ENCODE data around the gene CDC20B.
"Not testable (repeated sequence)": the region's sequence is repeated elsewhere in the genome, so short reads cannot be mapped to it uniquely, and the experiment has no call there.

The CDC20B gene

GRCh38 chr5:55091011-55091410 is 82.0 kb downstream of the CDC20B start:
- H3K4me3 ChIP-seq (ENCODE audit: low read depth, low read length); H3K36me3 ChIP-seq (ENCODE audit: control insufficient read depth, insufficient read depth, low read length); H3K27me3 ChIP-seq (ENCODE audit: control insufficient read depth, insufficient read depth, low read length); H3K4me1 ChIP-seq (ENCODE audit: control insufficient read depth, insufficient read depth, low read length); H3K9ac ChIP-seq (ENCODE audit: low read depth, low read length); H3K9me3 ChIP-seq (ENCODE audit: control insufficient read depth, insufficient read depth, low read length): not testable (repeated sequence)

GRCh38 chr5:55089301-55089700 is 83.7 kb downstream of the CDC20B start:
- not testable (repeated sequence) for H3K4me3 ChIP-seq (ENCODE audit: low read depth, low read length); H3K27me3 ChIP-seq (ENCODE audit: control insufficient read depth, insufficient read depth, low read length); H3K36me3 ChIP-seq (ENCODE audit: control insufficient read depth, insufficient read depth, low read length); H3K9ac ChIP-seq (ENCODE audit: low read depth, low read length); H3K4me1 ChIP-seq (ENCODE audit: control insufficient read depth, insufficient read depth, low read length); H3K9me3 ChIP-seq (ENCODE audit: control insufficient read depth, insufficient read depth, low read length)

GRCh38 chr5:55081541-55081940 is 91.4 kb downstream of the CDC20B start:
- no peaks in the 10 kb centered on the region for H3K4me1 ChIP-seq (ENCODE audit: control insufficient read depth, insufficient read depth, low read length)
- H3K4me3 ChIP-seq (ENCODE audit: low read depth, low read length) = no peak overlapping the region
- no peaks in the 10 kb centered on the region for H3K27me3 ChIP-seq (ENCODE audit: control insufficient read depth, insufficient read depth, low read length)
- no peaks in the 10 kb centered on the region for H3K36me3 ChIP-seq (ENCODE audit: control insufficient read depth, insufficient read depth, low read length)
- H3K9ac ChIP-seq (ENCODE audit: low read depth, low read length) = no peak overlapping the region
- peaks cover 3% of the 10 kb centered on the region for H3K9me3 ChIP-seq (ENCODE audit: control insufficient read depth, insufficient read depth, low read length)

- Histone ChIP-seq H3K9ac (ENCODE audit: low read depth, low read length) (no peak overlapping the region), H3K9me3 (ENCODE audit: control insufficient read depth, insufficient read depth, low read length) (no peaks in the 10 kb centered on the region), H3K4me1 (ENCODE audit: control insufficient read depth, insufficient read depth, low read length) (no peaks in the 10 kb centered on the region), H3K27me3 (ENCODE audit: control insufficient read depth, insufficient read depth, low read length) (no peaks in the 10 kb centered on the region), H3K4me3 (ENCODE audit: low read depth, low read length) (no peak overlapping the region), H3K36me3 (ENCODE audit: control insufficient read depth, insufficient read depth, low read length) (no peaks in the 10 kb centered on the region)
Observed at GRCh38 chr5:55073211-55073610, 99.8 kb downstream of the CDC20B start.

- Histone ChIP-seq H3K27me3 (ENCODE audit: control insufficient read depth, insufficient read depth, low read length) (no peaks in the 10 kb centered on the region), H3K4me3 (ENCODE audit: low read depth, low read length) (no peak overlapping the region), H3K9ac (ENCODE audit: low read depth, low read length) (no peak overlapping the region), H3K4me1 (ENCODE audit: control insufficient read depth, insufficient read depth, low read length) (no peaks in the 10 kb centered on the region), H3K9me3 (ENCODE audit: control insufficient read depth, insufficient read depth, low read length) (no peaks in the 10 kb centered on the region), H3K36me3 (ENCODE audit: control insufficient read depth, insufficient read depth, low read length) (no peaks in the 10 kb centered on the region)
Observed at GRCh38 chr5:55072666-55073065, 100.3 kb downstream of the CDC20B start.

- Histone ChIP-seq H3K9ac (ENCODE audit: low read depth, low read length) (no peak overlapping the region), H3K4me1 (ENCODE audit: control insufficient read depth, insufficient read depth, low read length) (no peaks in the 10 kb centered on the region), H3K36me3 (ENCODE audit: control insufficient read depth, insufficient read depth, low read length) (no peaks in the 10 kb centered on the region), H3K27me3 (ENCODE audit: control insufficient read depth, insufficient read depth, low read length) (no peaks in the 10 kb centered on the region), H3K4me3 (ENCODE audit: low read depth, low read length) (no peak overlapping the region), H3K9me3 (ENCODE audit: control insufficient read depth, insufficient read depth, low read length) (no peaks in the 10 kb centered on the region)
Observed at GRCh38 chr5:55071413-55071812, 101.6 kb downstream of the CDC20B start.

GRCh38 chr5:55070968-55071367 is 102.0 kb downstream of the CDC20B start:
- no peaks in the 10 kb centered on the region for H3K4me1 ChIP-seq (ENCODE audit: control insufficient read depth, insufficient read depth, low read length)
- H3K9me3 ChIP-seq (ENCODE audit: control insufficient read depth, insufficient read depth, low read length) = no peaks in the 10 kb centered on the region
- H3K4me3 ChIP-seq (ENCODE audit: low read depth, low read length) = no peak overlapping the region
- H3K36me3 ChIP-seq (ENCODE audit: control insufficient read depth, insufficient read depth, low read length) = no peaks in the 10 kb centered on the region
- H3K27me3 ChIP-seq (ENCODE audit: control insufficient read depth, insufficient read depth, low read length) = no peaks in the 10 kb centered on the region
- no peak overlapping the region for H3K9ac ChIP-seq (ENCODE audit: low read depth, low read length)

GRCh38 chr5:55066277-55066676 is 106.7 kb downstream of the CDC20B start:
- Histone ChIP-seq H3K9me3 (ENCODE audit: control insufficient read depth, insufficient read depth, low read length) (no peaks in the 10 kb centered on the region), H3K36me3 (ENCODE audit: control insufficient read depth, insufficient read depth, low read length) (no peaks in the 10 kb centered on the region), H3K27me3 (ENCODE audit: control insufficient read depth, insufficient read depth, low read length) (no peaks in the 10 kb centered on the region), H3K4me3 (ENCODE audit: low read depth, low read length) (no peak overlapping the region), H3K4me1 (ENCODE audit: control insufficient read depth, insufficient read depth, low read length) (no peaks in the 10 kb centered on the region), H3K9ac (ENCODE audit: low read depth, low read length) (no peak overlapping the region)

GRCh38 chr5:55064523-55064922 is 108.5 kb downstream of the CDC20B start:
- Histone ChIP-seq H3K4me3 (ENCODE audit: low read depth, low read length) (no peak overlapping the region), H3K9me3 (ENCODE audit: control insufficient read depth, insufficient read depth, low read length) (no peaks in the 10 kb centered on the region), H3K9ac (ENCODE audit: low read depth, low read length) (no peak overlapping the region), H3K36me3 (ENCODE audit: control insufficient read depth, insufficient read depth, low read length) (no peaks in the 10 kb centered on the region), H3K4me1 (ENCODE audit: control insufficient read depth, insufficient read depth, low read length) (no peaks in the 10 kb centered on the region), H3K27me3 (ENCODE audit: control insufficient read depth, insufficient read depth, low read length) (no peaks in the 10 kb centered on the region)

- no peak overlapping the region for H3K9ac ChIP-seq (ENCODE audit: low read depth, low read length)
- no peak overlapping the region for H3K4me3 ChIP-seq (ENCODE audit: low read depth, low read length)
- H3K4me1 ChIP-seq (ENCODE audit: control insufficient read depth, insufficient read depth, low read length) = no peaks in the 10 kb centered on the region
- H3K36me3 ChIP-seq (ENCODE audit: control insufficient read depth, insufficient read depth, low read length) = no peaks in the 10 kb centered on the region
- H3K9me3 ChIP-seq (ENCODE audit: control insufficient read depth, insufficient read depth, low read length) = no peaks in the 10 kb centered on the region
- no peaks in the 10 kb centered on the region for H3K27me3 ChIP-seq (ENCODE audit: control insufficient read depth, insufficient read depth, low read length)
Observed at GRCh38 chr5:55063899-55064298, 109.1 kb downstream of the CDC20B start.

GRCh38 chr5:55063220-55063863 is 109.6 kb downstream of the CDC20B start:
- no peaks in the 10 kb centered on the region for H3K9me3 ChIP-seq (ENCODE audit: control insufficient read depth, insufficient read depth, low read length)
- H3K27me3 ChIP-seq (ENCODE audit: control insufficient read depth, insufficient read depth, low read length) = no peaks in the 10 kb centered on the region
- no peak overlapping the region for H3K4me3 ChIP-seq (ENCODE audit: low read depth, low read length)
- no peaks in the 10 kb centered on the region for H3K36me3 ChIP-seq (ENCODE audit: control insufficient read depth, insufficient read depth, low read length)
- H3K9ac ChIP-seq (ENCODE audit: low read depth, low read length) = no peak overlapping the region
- no peaks in the 10 kb centered on the region for H3K4me1 ChIP-seq (ENCODE audit: control insufficient read depth, insufficient read depth, low read length)

Data from iPS-15b (cell line).